ENCODE measurements around the gene CYFIP2. TPM values are rescaled to one million over a fixed set of nuclear protein-coding genes. Genes with fewer than 3 reads are reported as not detected.
"Not testable (repeated sequence)": the region's sequence is repeated elsewhere in the genome, so short reads cannot be mapped to it uniquely, and the experiment has no call there.

CYFIP2 gene
- total RNA-seq, 1 experiment from 2014 or later = 14.3 TPM

- Histone ChIP-seq H3K4me3 (ENCODE audit: insufficient read depth, low read depth, low read length) (no peak overlapping the region), H3K36me3 (replicated peaks; ENCODE audit: control insufficient read depth, insufficient read depth, low read length) (peaks cover 2% of the 10 kb centered on the region), H3K27me3 (ENCODE audit: control insufficient read depth, insufficient read depth, low read length) (no peaks in the 10 kb centered on the region)
- DNase-seq = no peak
Observed at GRCh38 chr5:157387041-157387563, 121.2 kb downstream of the CYFIP2 start.

GRCh38 chr5:157387683-157388093 lies 121.8 kb downstream of the CYFIP2 start:
- Histone ChIP-seq H3K4me3 (ENCODE audit: insufficient read depth, low read depth, low read length) (no peak overlapping the region), H3K36me3 (replicated peaks; ENCODE audit: control insufficient read depth, insufficient read depth, low read length) (peaks cover under 1% of the 10 kb centered on the region), H3K27me3 (ENCODE audit: control insufficient read depth, insufficient read depth, low read length) (no peaks in the 10 kb centered on the region)
- no peak for DNase-seq

GRCh38 chr5:157388111-157388710 lies 122.3 kb downstream of the CYFIP2 start:
- DNase-seq = no peak
- Histone ChIP-seq H3K4me3 (ENCODE audit: insufficient read depth, low read depth, low read length) (no peak overlapping the region), H3K27me3 (ENCODE audit: control insufficient read depth, insufficient read depth, low read length) (no peaks in the 10 kb centered on the region), H3K36me3 (replicated peaks; ENCODE audit: control insufficient read depth, insufficient read depth, low read length) (no peaks in the 10 kb centered on the region; the same call in none of the 2 replicates)

GRCh38 chr5:157389103-157389502 lies 123.2 kb downstream of the CYFIP2 start:
- Histone ChIP-seq H3K36me3 (replicated peaks; ENCODE audit: control insufficient read depth, insufficient read depth, low read length) (no peaks in the 10 kb centered on the region; the same call in none of the 2 replicates), H3K27me3 (ENCODE audit: control insufficient read depth, insufficient read depth, low read length) (no peaks in the 10 kb centered on the region), H3K4me3 (ENCODE audit: insufficient read depth, low read depth, low read length) (no peak overlapping the region)
- no peak for DNase-seq

- no peak for DNase-seq
- Histone ChIP-seq H3K4me3 (ENCODE audit: insufficient read depth, low read depth, low read length) (no peak overlapping the region), H3K27me3 (ENCODE audit: control insufficient read depth, insufficient read depth, low read length) (no peaks in the 10 kb centered on the region), H3K36me3 (replicated peaks; ENCODE audit: control insufficient read depth, insufficient read depth, low read length) (no peaks in the 10 kb centered on the region; the same call in 1 of the 2 replicates)
Observed at GRCh38 chr5:157390133-157390532, 124.2 kb downstream of the CYFIP2 start.

GRCh38 chr5:157390551-157391297 lies 124.8 kb downstream of the CYFIP2 start:
- Histone ChIP-seq H3K27me3 (ENCODE audit: control insufficient read depth, insufficient read depth, low read length) (no peaks in the 10 kb centered on the region), H3K36me3 (replicated peaks; ENCODE audit: control insufficient read depth, insufficient read depth, low read length) (no peaks in the 10 kb centered on the region; the same call in 1 of the 2 replicates)
- DNase-seq = no peak

GRCh38 chr5:157398305-157398704 lies 132.4 kb downstream of the CYFIP2 start:
- DNase-seq = no peak
- no peaks in the 10 kb centered on the region for H3K36me3 ChIP-seq (replicated peaks; ENCODE audit: control insufficient read depth, insufficient read depth, low read length)
- H3K4me3 ChIP-seq (ENCODE audit: insufficient read depth, low read depth, low read length) = no peak overlapping the region
- no peaks in the 10 kb centered on the region for H3K27me3 ChIP-seq (ENCODE audit: control insufficient read depth, insufficient read depth, low read length)

More at GRCh38 chr5:157390551-157391297, 124.8 kb downstream of the CYFIP2 start:
- H3K4me3 ChIP-seq (ENCODE audit: insufficient read depth, low read depth, low read length) = no peak overlapping the region

- H3K4me3 ChIP-seq (ENCODE audit: insufficient read depth, low read depth, low read length) = no peak overlapping the region
- no peaks in the 10 kb centered on the region for H3K27me3 ChIP-seq (ENCODE audit: control insufficient read depth, insufficient read depth, low read length)
- no peak for DNase-seq
- no peaks in the 10 kb centered on the region for H3K36me3 ChIP-seq (replicated peaks; ENCODE audit: control insufficient read depth, insufficient read depth, low read length)
Observed at GRCh38 chr5:157400741-157401495, 135.0 kb downstream of the CYFIP2 start.

GRCh38 chr5:157415838-157416237 lies 149.9 kb downstream of the CYFIP2 start:
- DNase-seq = no peak
- H3K4me3 ChIP-seq (ENCODE audit: insufficient read depth, low read depth, low read length) = no peak overlapping the region
- H3K27me3 ChIP-seq (ENCODE audit: control insufficient read depth, insufficient read depth, low read length) = no peaks in the 10 kb centered on the region
- no peaks in the 10 kb centered on the region for H3K36me3 ChIP-seq (replicated peaks; ENCODE audit: control insufficient read depth, insufficient read depth, low read length)

- not testable (repeated sequence) for H3K27me3 ChIP-seq (ENCODE audit: control insufficient read depth, insufficient read depth, low read length); DNase-seq; H3K36me3 ChIP-seq (replicated peaks; ENCODE audit: control insufficient read depth, insufficient read depth, low read length); H3K4me3 ChIP-seq (ENCODE audit: insufficient read depth, low read depth, low read length)
Observed at GRCh38 chr5:157419521-157419920, 153.6 kb downstream of the CYFIP2 start.

GRCh38 chr5:157429920-157430319 lies 164.0 kb downstream of the CYFIP2 start:
- not testable (repeated sequence) for H3K4me3 ChIP-seq (ENCODE audit: insufficient read depth, low read depth, low read length); H3K27me3 ChIP-seq (ENCODE audit: control insufficient read depth, insufficient read depth, low read length); DNase-seq; H3K36me3 ChIP-seq (replicated peaks; ENCODE audit: control insufficient read depth, insufficient read depth, low read length)

- no peak overlapping the region for H3K4me3 ChIP-seq (ENCODE audit: insufficient read depth, low read depth, low read length)
- H3K27me3 ChIP-seq (ENCODE audit: control insufficient read depth, insufficient read depth, low read length) = no peaks in the 10 kb centered on the region
- DNase-seq = no peak
- H3K36me3 ChIP-seq (replicated peaks; ENCODE audit: control insufficient read depth, insufficient read depth, low read length) = no peaks in the 10 kb centered on the region
Observed at GRCh38 chr5:157431544-157432200, 165.7 kb downstream of the CYFIP2 start.

GRCh38 chr5:157434096-157434495 lies 168.2 kb downstream of the CYFIP2 start:
- no peaks in the 10 kb centered on the region for H3K27me3 ChIP-seq (ENCODE audit: control insufficient read depth, insufficient read depth, low read length)
- DNase-seq = no peak
- H3K4me3 ChIP-seq (ENCODE audit: insufficient read depth, low read depth, low read length) = no peak overlapping the region

GRCh38 chr5:157443041-157443549 lies 177.2 kb downstream of the CYFIP2 start:
- H3K4me3 ChIP-seq (ENCODE audit: insufficient read depth, low read depth, low read length) = no peak overlapping the region
- H3K36me3 ChIP-seq (replicated peaks; ENCODE audit: control insufficient read depth, insufficient read depth, low read length) = no peaks in the 10 kb centered on the region
- H3K27me3 ChIP-seq (ENCODE audit: control insufficient read depth, insufficient read depth, low read length) = no peaks in the 10 kb centered on the region
- DNase-seq = no peak

More at GRCh38 chr5:157434096-157434495, 168.2 kb downstream of the CYFIP2 start:
- H3K36me3 ChIP-seq (replicated peaks; ENCODE audit: control insufficient read depth, insufficient read depth, low read length) = no peaks in the 10 kb centered on the region

Data from H7 (cell line).